ENCODE measurements around the gene CACNA1C.

Gene CACNA1C

DNA sequence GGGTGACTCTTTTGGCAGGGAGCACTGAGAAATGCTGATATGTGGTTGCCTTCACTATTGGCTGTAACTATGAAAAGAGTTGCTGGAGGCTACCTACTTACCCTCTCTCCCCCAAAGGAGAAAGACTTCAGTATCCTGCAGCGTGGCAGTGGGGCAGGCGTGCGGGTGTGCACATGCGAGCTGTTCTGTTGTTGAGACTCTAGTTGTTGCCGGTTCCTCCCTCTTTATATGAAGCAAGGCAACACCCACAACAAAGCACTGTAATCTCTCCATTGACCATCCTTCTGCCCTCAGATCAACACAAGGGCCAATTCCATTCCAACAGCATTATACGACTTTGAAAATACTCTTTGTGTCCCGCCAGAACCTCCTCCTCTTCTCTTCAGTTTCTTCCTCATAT is 259.4 kb downstream of the CACNA1C start:
- DNase-seq (ENCODE audit: low read depth in 4 of 4, low spot score in 1 of 4), result no peak

DNA sequence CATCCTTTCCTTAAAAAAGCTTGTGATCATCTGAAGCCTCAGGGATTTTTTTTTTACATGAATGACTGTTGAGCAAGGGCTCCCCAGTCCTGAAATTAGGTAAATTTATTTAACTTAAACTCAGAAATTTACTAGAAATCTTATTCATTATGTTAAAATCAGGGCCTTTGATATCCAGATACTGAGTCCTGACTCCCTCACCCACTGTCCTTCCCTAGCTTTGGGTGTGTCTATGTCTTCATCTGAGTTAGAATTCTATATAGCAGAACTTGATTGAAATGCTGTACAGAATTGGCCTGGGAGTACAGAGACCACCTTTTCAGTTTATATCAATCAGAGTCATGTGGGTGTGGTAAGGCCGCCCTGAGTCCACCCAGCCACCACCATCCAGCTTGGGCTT is 260.0 kb downstream of the CACNA1C start:
- no peak for DNase-seq (ENCODE audit: low read depth in 4 of 4, low spot score in 1 of 4)

DNA sequence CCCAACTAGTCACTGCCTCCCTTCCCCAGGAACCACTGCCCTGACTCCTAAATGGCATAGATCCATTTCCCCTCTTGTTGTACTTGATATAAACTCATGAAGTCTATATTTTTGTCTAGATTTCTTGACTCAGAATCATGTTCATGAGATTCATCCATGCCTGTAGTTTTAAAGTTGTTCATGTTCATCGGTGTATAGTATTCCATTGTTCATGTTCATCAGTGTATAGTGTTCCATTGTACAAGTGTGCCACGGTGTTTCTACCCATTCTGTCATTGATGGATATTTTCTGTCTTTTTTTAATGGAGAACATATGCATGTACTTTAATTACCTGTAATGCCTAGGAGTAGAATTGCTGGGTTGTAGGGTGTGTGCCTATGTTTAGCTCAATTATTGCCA is 261.7 kb downstream of the CACNA1C start:
- no peak for DNase-seq (ENCODE audit: low read depth in 4 of 4, low spot score in 1 of 4)

DNA sequence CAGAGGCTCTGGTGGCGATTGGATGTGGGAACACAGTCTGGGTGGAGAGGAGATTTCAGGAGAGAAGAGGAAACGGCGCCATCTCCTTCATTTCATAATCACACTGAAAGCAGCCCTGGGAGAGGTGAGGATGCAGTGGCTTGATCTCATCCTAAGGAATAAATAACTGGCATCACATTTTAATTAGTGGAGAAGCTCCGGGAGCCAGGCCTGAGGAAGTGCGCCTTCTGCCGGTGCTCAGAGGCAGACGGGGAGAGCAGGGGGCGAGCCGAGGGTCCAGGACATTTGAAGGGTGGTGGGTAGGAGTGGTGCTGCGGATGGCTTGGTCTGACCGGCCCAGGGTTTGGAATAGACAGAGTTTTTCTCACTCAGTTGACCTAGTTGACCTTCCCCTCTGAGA is 265.0 kb downstream of the CACNA1C start:
- DNase-seq (ENCODE audit: low read depth in 4 of 4, low spot score in 1 of 4), result no peak

DNA sequence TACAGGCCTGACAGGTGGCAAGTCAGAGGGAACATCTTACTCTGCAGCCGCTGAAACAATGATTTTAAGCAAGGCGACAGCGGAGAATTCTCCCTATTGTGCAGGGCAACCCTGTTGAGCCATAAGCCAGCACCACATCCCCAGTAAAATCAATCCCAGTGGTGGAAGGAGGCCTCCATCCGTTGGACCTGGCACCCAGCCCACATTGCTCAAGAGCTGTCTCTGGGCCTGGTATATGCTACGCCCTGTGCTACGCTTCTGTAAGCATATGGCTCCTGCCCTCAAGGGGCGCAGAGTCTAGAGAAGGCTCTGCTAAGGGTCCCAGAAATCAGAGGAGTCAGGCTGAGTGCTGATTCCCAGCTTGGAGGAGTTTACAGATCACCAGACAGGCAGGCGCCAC is 265.5 kb downstream of the CACNA1C start:
- DNase-seq (ENCODE audit: low read depth in 4 of 4, low spot score in 1 of 4), result no peak

DNA sequence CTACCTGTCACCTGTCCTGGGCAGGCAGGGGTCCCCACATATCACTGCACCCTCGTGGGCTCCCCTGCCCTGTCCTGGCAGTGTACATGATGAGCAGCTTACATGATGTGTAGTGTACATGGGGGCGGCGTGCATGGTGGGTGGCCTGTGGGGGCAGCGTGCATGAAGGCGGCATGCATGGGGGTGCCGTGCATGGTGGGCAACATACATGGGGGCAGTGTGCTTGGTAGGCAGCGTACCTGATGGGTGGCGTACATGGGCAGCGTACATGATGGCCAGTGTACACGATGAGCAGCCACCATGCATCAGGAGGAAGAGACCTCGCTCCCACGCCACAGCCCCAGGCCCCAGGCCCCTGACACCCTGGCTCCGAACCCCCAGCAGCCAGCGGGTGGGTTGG is 266.3 kb downstream of the CACNA1C start:
- no peak for DNase-seq (ENCODE audit: low read depth in 4 of 4, low spot score in 1 of 4)

DNA sequence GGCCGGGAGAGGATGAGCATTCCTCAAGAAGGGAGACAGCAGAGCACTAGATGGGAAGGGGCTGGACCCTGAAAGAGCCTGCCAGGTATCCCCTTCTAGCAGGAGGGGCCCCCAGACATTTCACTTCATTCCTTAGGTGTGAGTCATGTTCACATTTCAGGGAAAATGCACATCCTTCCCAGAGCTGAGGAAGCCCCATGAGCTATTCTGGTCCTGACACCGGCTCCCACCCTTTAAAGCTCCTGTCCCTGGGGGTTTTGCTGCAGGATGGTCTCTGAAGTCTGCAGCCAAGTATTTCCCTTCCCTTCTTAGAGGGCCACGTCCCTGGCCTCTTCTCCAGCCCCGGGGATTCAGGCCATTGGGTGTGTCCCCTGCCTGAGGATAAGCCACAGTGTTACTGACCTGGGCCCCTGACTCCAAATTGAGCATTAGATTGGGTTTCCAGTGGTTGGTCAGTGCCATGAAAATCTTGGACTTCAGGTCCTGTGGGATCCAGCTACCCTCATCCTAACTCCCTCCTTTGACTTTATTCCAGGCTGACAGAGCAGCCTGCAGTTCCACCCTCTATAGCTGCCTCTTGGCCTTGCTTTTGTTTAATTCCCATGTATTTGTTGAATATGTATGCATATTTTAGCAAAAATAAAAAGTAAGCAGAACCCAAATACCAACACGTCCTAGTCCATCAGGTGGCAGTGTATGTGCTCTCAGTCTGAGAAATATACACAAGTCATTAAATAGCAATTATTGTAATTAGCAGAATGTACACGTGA is 267.1 kb downstream of the CACNA1C start:
- no peak for DNase-seq (ENCODE audit: low read depth in 4 of 4, low spot score in 1 of 4)

DNA sequence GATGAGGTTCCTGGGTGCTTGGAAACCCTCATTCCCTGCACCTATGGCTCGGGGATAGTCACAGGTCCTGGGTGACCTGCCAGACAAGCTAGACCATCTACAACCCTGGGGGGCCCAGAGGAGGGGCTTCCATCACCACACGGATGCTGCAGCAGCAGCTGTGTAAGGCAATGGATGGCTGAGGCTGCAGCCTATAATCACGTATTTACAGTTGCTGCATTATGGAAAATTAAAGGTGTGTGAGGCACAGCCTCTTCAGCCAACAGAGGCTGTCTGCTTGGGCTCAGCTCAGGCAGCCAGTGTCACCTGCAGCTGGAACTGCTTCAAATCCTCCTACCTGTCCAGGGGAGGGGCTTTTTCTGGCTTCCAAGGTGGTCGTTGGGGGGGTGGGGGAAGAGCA is 268.1 kb downstream of the CACNA1C start:
- DNase-seq (ENCODE audit: low read depth in 4 of 4, low spot score in 1 of 4), result no peak

DNA sequence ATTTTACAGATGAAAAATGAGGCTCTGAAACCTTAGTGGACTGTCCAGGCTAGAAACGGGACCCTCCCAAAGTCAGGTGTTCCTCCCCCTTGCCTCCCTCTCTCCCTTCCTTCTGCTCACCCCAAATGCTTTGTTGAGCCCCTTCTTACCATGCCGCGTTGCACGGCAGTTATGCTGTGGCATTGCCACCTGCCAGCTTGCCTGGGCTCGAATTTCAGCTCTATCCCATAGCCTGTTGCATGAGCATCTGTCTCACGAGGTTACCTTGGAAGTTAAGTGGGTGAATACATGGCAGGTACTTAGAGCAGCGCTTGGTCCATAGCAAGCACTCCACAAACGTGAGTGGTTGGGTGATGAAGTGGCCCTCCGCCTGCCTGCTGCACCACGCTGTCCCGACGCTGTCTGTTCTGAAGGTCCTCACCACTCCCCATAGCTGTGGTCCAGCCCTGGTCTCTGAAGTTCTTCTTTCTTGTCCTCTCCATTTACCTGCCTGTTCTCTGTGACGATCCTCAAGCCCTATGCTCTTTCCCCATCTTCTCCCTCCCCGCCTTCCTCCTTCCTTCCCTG is 269.9 kb downstream of the CACNA1C start:
- no peak for DNase-seq (ENCODE audit: low read depth in 4 of 4, low spot score in 1 of 4)

DNA sequence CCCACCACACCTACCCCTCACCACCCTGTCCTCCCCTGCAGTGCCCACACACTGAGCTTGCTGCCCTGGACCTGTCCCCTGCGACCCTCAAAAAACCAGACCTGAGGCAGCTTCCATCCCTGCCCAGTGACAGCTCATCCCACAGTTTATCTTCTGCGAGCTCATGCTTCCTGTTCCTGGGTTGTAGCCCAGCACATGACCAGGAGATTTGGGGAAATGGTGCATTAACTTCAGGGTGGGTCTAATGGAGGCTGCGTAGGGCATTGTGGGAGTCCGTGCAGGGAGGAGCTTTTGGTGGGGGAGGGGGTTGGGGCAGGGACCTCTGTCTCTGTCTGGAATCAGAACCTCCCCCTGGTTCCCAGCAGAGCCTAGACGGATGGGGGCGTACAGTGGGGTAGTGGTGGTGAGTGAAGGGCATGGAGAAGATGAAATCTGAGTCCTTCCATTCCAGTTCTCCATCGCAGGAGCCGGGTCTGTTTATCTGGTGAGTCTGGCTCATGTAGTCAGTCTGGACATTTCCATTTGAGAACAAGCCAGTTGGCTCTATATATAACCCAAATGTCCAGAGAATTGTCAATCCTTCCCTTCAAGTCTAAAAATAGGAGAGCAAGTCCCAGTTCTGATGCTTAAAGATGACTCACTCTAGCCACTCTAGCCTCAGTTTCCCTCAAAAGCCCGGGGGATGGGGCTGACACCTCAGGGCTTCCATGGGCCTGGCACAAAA is 270.9 kb downstream of the CACNA1C start:
- DNase-seq (ENCODE audit: low read depth in 4 of 4, low spot score in 1 of 4), result no peak

DNA sequence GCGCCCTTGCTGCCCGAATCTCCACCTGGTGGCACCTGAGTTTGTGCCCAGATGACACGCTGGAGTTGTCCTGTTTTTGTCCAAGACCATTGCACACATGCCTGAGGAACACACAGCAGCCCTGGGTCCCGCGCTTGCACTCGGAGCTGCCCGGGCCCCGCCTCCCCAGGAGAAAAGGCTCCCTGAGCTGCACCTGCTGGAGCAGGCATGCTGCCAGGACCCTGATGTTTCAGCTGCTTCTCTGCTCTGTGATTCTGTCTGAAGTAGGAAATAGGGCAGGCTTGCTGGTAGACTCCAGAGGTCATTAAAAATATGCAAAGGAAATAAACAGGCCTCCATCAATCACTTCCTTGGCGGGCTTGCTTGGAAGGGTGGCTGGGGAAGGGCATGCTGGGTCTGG is 271.6 kb downstream of the CACNA1C start:
- DNase-seq (ENCODE audit: low read depth in 4 of 4, low spot score in 1 of 4), result no peak

DNA sequence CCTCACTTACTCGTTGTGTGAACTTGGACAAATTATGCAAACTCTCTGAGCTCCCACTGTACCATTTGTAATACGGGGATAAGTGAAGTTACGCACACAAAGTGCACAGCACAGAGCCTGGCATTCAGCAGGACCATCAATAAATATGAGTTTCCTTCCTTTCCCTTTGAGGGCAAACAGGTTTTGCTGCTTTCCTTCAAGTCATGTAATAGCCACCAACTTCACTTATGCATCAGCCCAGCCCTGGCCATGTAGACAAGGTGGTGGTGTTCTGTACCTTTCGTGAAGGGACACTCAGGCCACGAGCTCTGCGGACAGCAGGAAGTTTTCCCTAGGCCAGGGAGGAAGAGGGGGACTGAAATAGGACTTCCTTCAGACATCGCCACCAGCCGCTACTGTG is 272.7 kb downstream of the CACNA1C start:
- DNase-seq (ENCODE audit: low read depth in 4 of 4, low spot score in 1 of 4), result no peak

DNA sequence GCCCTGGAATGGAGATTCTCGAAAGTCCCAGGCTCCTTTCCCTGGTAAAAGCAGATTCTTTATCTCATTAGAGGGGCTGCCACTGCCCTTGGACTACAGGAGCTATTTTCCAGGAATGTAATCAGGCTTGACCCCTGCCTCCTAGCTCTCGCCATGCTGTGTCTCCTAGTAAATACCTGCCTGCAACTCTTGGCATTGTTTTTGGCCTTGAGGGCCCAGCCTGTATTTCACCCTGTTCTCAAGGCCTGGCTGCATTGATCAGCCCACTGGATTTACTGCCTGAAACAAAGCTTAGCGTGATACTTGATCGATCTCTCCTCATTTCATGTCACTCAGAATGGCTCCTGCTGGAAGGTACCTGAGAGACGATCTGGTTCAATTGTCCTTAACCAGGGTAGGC is 273.7 kb downstream of the CACNA1C start:
- no peak for DNase-seq (ENCODE audit: low read depth in 4 of 4, low spot score in 1 of 4)

DNA sequence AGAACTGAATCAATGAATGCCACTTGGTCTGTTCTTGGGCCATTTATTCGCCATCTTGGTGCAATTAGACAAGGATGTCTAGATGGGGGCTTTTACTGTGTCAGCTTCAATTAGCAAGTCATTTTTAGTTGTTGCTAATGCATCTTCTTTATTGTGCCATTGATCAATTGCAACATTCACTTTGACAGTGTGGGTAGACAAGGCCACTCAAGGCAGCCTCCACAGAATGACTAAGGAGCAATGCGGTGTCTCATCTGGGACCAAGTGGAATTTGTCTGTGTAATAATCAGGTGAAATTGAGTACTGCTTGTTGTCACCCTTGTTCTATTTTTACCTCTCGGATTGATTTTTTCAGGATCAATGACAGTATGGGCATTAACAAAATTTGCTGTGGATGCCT is 275.9 kb downstream of the CACNA1C start:
- no peak for DNase-seq (ENCODE audit: low read depth in 4 of 4, low spot score in 1 of 4)

DNA sequence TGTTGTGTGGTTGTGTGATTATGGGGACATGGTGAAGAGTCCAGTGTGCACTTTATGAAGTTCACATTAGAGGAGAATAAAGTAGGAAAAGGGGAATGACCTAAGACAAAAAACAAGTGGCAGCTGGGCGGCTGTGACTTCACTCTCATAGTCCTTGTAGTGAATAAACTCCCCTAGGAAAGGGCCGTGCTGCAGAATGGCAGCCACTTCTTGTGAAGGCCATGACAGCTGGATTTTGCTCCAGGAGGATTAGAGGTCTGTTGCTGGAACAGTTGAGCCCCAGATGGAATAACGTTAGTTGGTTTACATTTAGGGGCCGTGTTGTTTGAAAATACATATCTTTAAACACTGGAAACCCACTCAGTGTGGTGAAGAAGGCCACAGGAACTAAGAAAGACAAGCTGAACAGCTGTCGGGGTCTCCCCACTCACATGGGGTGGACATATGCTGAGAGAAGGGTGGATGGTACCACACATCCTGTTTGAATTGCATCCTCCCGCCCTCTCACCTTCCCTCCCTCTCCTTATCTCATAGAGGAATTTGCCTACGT is 276.9 kb downstream of the CACNA1C start:
- DNase-seq (ENCODE audit: low read depth in 4 of 4, low spot score in 1 of 4), result no peak

DNA sequence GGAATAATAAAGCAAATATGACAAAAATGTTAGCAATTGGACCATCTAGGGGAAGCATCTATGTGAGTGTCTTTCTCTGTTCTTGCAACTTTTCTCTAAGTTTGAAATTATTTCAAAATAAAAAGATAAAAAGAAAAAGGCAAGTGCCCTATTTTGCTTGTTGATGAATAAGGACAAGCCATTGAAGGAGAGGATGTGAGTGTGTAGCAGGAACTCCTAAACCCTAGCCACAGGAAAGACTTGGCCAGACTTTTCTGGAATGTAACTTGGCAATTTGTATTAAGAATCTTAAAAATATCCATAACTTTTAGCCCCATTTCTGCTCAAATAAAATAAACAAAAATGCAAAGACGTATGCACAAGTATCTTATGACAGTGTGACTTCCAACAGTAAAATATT is 279.4 kb downstream of the CACNA1C start:
- DNase-seq (ENCODE audit: low read depth in 4 of 4, low spot score in 1 of 4), result no peak

DNA sequence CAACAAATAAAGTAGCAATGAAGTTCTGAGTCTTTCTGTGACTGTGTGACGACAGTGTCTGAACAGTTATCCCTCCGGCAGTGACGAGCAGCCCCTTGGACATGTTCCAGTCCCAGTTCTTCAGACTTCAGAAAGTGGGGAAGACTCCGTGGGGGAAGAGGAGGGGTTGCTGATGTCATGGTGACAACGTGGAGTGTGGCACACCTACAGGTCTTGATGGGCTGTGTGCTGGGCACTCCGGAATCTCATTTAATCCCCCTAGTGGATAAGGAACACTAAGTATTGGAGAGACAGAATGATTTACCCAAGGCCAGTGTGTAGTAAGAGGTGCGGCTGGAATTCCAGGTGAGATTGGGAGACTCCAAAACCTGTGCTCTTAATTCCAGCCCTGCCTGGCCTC is 280.2 kb downstream of the CACNA1C start:
- no peak for DNase-seq (ENCODE audit: low read depth in 4 of 4, low spot score in 1 of 4)

DNA sequence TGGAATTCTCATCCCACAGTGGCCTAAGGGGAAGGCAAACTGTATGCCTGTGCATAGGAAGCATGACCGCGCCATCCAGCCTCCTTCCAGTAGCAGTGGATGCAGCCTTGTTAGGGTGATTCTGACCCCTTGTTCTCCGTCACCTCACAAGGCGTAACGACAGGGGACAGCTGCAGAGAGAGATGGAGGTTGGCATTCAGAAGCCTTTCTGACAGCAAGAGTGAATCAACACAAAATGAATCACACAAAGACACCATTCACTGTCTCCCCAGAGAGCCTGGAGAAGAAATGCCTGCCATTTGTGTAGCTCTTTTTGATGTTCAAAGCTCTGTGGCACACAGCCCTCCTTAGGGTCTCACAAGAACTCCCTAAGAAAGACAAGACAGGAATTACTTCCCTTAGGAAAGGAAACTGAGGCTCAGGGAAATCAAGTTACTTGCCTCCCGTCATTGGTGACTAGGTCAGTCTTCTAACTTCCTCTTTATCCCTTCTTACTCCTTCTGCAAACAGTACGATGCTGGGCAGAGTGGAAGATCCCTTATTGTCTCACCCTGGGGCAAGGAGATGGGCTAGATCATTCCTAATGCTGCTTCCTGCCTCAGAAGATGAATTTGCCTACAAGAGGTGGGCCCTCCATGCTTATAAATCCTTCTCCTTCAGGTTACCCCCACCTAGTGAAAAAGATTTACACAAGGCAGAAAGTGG is 280.9 kb downstream of the CACNA1C start:
- no peak for DNase-seq (ENCODE audit: low read depth in 4 of 4, low spot score in 1 of 4)

DNA sequence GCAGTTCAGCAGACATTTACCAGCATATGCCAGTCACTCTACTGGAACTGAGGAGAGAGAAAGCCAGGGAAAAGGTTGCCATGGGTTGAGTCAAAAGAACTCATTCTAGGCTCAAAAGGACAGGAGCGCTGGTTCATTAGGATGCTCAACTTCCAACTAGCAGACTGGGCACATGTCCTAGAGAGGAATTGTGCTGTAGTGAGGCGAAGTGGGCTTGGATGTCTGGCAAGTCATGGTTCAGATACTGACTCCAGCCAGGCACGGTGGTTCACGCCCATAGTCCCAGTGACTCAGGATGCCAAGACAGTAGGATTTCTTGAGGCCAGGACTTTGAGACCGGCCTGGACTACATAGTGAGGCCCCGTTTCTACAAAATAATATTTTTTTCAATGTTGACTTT is 281.5 kb downstream of the CACNA1C start:
- DNase-seq (ENCODE audit: low read depth in 4 of 4, low spot score in 1 of 4), result no peak

DNA sequence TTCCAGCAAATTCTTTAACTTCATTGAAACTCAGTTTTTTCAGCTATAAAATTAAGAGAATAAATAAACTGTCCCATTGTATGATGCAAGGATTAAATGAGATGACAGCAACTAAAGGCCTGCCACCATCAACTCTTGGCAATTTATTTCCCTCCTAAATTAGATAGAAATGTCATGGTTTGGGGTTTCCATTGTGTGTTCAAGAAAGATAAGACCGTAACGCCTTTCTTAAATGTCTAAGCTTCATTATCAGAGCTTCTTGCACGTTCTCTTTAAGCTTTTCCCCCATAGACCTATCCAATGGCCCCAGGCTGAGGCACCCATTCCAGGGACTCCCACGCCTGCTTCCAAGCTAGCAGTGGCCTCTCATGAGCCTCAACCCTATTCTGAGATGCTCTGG is 281.9 kb downstream of the CACNA1C start:
- no peak for DNase-seq (ENCODE audit: low read depth in 4 of 4, low spot score in 1 of 4)

DNA sequence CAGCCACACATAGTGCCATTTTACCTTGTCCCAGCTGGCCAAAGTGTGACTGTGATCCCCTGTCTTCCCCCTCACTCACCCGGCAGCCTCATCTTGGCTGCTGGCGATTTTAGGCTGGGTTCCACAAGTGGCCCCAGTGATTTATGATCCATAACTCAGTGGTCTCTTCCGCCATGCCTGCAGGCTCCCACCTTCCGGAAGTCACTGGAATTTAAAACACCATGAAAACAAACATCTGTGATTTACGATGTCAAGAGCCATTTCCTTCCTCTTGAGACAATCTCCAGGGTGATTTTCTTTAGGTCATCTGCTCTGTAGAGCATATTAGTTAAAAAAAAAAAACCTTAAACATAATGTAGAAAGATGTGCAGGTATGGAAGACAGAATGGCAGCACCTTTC is 282.3 kb downstream of the CACNA1C start:
- DNase-seq (ENCODE audit: low read depth in 4 of 4, low spot score in 1 of 4), result no peak

DNA sequence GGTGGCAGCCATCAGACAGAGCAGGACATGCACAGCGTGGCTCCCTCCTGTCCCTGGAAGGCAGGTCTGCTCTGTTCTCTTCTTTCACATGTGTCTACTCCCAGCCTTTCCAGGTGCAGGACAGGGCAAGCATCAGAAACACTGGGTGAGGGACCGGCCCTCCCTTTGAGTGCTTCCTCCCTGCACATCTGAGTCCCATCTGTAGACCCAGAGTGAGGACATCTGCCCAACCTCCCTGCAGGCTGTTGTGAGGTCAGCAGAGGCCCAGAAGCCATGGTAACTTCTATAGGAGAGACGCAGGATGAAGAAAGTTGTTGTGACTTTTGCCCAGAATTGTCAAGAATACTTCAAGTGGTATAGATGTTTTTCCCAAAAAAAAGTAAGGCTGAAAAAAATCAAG is 282.7 kb downstream of the CACNA1C start:
- DNase-seq (ENCODE audit: low read depth in 4 of 4, low spot score in 1 of 4), result no peak

Measured in stimulated activated CD4-positive, alpha-beta T cell treated with anti-CD3 and anti-CD28 coated beads, Interleukin-1b, Interleukin-23, amount 100 ng/mL, for 24 hours (primary cell).